GM21825 (cell line): ENCODE results near the gene SMU1.
"Not testable (repeated sequence)": the region's sequence is repeated elsewhere in the genome, so short reads cannot be mapped to it uniquely, and the experiment has no call there.

Experiments
- ATAC-seq: cut with Tn5 transposase; IDR thresholded peaks from one replicate; pipeline ENCODE4 v1.9.1; 2021; ENCODE audit warnings: mild to moderate bottlenecking, moderate library complexity; ENCODE audit not compliant: unreplicated experiment

The SMU1 gene

DNA sequence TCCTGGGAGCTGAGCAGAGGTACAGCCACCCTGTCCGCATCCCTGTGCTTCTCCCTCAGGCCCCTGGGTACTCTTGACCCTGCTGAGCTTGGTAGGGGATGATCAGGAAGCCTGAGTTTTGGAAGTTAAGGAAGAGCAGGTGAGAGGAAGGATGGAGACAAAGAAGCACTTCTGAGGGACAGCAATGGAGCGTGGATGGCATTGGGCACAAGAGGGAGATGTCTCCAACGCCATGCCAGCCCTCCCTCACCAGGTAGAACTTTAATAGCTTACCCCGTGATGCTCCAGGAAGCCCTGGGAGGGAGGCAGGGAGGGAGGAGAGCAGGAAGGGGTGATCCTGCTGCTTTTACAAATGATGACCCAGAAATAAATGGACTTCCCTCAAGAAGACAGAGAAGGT is 29.9 kb upstream of the SMU1 start:
- no peak for ATAC-seq

DNA sequence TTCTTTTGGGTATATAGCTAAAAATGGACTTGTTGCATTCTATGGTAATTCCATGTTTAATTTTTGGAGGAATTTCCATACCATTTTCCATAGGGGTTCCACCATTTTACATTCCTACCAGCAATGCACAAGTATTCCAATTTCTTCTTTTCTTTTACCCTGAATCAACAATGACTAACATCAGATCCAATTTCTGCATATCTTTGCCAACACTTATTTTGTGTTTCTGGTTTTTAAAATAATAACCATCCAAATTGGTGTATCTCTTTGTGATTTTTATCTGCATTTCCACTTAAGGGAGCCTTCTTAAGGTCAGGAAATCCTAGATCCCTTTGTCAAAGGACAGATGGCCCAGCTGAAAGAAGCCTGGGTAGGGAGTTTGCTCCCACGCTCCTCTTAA is 29.5 kb upstream of the SMU1 start:
- no peak for ATAC-seq

DNA sequence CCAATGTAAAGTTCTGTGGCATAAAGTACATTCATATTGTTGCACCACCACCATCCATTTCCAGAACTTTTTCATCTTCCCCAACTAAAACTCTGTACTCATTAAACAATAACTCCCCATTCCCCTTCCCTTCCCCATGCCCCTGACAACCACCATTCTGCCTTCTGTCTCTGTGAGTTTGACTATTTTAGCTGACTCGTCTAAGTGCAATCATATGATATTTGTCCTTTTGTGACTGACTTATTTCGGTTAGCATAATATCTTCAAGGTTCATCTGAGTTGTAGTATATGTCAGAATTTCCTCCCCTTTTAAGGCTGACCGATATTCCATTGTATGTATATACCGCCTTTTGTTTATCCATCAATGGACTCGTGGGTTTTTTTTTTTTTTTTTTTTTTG is 29.0 kb upstream of the SMU1 start:
- no peak for ATAC-seq

DNA sequence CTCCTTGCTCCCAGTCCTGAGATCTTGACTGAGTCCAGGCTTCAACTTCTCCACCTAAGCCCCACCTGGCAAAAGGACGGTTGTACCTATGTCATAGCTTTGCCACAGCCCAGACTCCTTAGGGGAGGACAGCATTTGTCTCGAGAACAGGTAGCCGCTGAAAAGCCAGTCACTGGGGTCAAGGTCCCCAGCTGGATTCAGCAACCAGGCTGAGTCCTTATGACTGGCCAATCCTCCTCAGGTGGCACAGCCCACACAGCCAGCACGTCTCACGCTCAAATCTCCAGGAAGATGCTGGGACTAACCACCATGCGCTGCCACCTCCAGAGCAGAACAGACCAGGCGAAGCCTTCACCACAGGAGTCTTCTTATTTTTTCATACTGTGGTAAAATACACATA is 27.9 kb upstream of the SMU1 start:
- no peak for ATAC-seq

DNA sequence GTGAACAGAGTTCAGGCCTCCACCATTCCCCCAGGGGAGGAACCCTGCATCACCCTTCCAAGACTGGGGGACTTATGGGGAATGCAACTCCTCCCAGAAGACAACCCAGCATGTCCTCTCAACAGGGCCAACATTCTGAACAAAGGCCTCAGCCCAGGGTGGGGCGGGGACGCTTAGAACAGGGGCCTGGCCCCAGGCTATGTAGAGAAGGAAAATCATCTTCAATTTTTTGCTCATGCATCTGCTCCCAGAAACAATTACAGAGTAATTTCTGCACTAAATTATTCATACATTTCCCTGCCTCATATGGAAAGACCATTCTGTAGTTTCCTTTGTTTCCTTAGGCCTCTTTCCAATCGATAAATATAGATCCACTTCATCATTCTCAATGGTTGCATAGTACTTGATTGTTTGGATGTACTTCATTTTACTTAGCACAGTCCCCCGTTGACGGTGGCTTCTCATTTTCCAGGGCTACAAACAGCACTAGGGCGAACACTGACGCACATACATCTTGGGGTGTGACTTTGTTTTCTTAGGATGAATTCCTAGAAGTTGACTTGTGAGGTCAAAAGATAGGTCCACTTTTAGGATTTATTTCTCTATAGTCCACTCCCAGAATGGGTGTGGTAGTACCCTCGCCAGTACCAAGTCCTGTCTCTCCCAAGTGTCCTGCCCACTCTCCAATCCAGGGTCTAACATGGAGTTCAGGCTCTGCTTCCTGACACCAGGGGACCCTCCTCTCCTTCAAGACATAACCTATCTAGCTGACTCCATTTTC is 27.2 kb upstream of the SMU1 start:
- no peak for ATAC-seq

DNA sequence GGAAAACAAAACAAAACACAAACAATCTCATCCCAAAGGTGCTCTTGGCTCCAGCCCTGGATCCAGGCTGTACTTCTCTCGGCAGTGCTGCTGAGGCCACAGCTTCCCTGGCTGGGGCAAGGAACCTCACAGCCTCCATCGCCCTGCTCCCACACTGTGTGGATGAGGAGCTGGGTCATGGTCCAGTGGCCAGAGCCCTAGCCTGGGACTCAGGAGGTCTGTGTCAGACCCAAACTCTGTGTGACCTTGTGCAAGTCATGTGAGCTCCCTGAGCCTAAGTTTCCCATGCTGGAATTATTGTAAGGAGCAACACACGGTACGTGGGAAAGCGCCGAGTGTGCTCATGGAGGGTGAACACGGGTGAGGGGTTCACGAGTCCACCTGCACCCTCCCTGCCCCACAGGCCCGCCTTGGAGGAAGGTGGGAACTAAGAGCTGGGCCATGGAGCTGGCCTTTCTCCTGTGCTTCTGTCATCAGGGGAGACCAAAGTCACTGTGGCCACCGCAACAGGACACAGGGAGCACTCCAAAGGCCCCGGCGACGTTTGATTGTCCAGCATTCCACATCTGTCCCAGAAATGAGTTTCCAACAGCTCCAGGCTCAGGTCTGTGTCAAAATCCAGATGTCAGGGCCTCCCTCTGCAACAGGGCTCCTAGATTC is 26.2 kb upstream of the SMU1 start:
- no peak for ATAC-seq

DNA sequence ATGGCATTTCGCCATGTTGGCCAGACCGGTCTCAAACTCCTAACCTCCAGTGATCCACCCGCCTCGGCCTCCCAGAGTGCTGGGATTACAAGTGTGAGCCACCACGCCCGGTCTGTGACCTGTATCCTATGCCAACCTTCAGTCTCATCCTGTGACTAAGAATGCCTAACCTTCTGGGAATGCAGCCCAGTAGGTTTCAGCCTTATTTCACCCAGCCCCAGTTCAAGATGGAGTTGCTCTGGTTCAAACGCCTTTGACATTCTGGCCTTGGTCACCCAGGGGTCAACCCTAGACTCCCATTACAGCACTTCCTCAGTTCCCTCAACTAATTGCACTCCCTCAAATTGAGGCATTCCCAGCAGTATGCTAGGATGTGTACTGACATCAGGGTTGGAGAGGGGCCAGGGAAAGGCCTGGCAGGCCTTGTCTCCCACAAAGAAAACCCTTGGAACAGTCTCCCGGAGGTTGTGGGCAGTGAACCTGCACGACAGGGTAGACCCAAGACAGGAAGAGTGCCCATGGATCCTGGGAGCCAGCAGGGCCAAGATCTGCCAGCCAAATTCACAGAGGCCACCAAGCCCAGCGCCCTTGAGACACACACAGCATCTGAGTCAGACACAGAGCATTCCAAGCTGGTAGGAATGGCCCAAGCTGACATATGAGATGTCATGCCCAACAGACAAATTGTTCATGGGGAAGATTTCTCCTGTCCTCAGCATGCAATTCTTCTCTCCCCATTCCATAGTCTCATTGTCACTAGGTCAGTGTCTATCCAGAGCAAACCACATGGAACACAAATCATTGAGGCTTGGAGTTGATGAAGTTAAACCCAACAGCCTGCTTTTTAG is 24.9 kb upstream of the SMU1 start:
- ATAC-seq = no peak

DNA sequence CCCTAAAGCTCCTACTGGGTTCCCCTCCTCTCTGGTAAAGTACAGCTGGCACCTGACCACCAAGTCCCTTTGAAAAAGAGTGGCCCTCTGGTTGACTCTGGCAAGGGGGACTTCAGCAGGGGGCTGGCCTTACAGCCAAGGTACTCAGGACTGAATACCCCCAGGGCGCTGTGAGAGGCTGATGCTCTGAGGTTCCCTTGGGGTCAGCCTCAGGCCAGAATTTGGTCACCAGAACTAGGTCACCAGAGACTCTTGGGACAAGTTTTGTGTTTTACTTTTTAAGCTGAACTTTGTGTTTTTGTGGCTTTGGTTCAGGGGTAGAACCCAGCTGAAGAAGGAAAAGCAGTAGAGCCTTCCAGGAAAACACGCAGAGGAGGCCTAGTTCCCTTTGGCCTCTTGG is 23.3 kb upstream of the SMU1 start:
- no peak for ATAC-seq

DNA sequence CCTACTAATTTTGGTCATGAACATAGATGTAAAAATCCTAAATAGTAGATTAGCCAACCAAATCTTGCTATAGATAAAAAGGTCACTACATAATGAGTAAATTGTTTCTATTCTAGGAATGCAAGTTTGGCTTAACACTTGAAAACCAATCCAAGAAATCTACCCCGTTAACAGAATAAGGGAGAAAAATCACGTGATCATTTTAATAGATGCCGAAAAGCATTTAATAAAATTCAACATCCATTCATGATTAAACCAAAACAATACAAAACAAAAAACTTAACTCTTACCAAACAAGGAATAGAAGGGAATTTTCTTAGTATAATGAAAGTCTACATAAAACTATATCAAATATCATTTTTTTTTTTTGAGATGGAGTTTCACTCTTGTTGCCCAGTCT is 20.7 kb upstream of the SMU1 start:
- no peak for ATAC-seq

DNA sequence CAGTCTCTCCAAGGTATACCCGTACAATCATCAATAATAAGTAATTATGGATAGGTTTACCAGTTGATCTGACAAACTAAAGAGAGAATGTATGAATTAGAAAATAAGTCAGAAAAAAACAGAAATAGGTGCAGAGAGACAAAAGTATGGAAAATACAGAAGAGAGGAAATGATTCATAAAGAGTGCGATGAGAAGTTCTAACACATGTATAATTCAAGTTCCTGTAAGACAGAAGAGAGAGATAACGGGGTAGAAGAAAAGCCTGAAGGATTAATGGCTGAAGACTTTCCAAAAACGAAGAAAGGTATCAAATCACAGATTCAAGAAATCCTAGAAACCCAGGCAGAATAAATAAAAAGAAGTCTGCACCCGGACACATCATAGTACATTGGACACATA is 16.2 kb upstream of the SMU1 start:
- no peak for ATAC-seq

DNA sequence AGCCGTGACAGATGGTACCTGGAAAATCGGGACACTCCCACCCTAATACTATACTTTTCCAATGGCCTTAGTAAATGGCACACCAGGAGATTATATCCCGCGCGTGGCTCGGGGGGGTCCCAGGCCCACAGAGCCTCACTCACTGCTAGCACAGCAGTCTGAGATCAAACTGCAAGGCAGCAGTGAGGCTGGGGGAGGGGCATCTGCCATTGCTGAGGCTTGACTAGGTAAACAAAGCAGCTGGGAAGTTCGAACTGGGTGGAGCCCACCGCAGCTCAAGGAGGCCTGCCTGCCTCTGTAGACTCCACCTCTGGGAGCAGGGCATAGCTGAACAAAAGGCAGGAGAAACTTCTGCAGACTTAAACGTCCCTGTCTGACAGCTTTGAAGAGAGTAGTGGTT is 9.2 kb upstream of the SMU1 start:
- ATAC-seq = not testable (repeated sequence)

DNA sequence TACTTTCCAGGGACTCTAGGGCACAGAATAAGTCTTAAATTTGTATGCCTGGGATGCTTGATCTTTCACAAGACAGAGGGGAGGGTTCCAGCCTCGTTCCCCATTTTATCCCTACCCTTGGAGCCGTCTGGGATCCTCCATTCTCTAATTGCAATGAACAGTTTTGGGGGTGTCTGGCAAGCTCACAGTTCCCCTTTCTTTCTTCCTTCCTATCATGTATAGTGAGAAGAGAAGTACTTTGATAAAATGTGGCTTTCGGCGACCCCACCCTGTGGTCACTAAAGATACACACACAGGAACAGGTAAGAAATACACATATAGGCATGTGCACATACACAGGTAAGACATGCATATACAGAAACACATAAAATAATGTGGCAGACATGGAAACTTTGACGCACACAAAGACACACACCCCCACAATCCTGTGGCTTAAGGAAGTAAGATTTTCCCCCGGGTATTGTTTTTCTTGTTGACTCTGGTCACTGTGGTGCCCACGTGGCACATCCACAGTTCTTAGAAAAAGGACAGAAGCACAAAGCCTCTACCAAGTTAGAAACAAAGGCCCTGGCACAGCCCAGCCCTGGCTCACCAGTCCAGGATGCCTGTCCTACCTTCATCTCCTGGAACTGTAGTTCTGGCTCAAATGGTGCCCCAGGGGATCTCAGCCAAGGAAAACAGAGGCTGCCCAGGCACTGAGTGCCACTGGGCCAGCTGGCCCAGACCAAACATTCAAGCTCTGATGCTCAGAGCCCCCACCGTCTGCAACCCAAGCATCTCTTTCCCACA is 6.3 kb upstream of the SMU1 start:
- ATAC-seq = no peak

DNA sequence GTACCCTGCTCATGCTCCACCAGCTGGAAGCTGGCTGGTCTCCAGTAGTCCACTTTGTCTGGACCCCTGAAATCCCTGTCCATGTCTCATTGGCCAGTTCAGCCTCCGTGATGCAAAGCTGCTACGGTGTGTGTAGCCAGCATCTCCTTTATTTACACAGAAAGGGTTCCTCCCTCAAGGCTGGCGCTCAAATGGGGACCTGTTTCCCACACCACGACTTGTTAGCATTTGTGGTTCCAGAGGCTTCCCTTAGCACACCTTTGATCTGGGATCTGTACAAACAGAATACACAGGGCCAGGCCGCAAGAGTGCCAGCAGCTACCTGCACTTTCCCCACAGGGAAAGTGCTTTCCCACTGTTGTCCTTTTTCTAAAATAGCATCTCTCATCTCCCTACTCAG is 5.7 kb upstream of the SMU1 start:
- no peak for ATAC-seq

DNA sequence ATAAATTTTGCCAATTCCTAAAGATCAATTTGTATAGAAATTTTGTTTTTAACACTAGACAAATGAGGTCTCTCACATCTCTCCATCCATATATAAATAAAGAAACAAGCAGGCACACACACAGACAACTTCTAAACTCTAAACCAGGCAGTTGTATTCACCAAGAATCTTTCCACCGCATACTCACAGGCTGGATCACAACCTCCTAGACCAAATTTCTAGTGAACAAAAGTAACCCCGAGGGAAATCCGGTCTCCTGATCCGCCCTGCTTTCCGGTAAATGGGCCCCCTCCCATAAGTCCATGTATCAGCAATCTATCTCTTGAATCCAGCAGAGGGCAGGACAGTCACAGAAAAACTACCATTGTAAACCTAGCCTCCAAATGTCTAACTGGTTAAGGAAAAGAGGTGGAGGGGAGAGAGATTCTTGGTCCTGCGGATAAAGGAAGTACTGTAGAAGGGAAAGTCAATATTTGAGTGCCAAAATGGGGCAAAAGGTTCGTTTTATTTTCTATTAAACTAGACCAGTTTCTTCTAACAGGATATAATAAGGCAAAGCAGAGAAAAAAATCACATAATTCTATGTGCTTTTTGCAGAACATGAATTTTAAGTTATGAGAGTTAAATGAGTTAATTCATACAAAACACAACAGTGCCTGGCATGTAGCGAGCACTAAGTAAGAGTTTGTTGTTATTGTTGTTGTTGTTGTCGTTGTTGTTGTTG is 4.8 kb upstream of the SMU1 start:
- ATAC-seq = peak; percentile 52

DNA sequence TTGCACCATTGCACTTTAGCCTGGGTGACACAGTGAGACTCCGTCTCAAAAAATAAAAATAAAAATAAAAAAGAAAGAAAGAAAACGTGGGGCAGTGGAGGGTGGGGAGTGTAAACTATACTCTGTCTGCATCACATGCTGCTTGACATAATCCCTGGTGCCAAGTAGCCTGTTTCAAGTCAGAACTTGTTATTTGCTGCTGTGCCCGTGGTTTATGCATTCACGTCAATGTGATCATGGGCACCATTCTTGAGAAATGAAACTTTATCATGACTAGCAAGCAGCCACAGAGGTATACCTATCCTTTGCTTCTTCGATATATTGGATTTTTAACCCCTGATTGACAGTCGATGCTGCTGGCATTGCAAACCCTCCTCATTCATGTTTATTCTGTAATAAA is 4.1 kb upstream of the SMU1 start:
- ATAC-seq = no peak

DNA sequence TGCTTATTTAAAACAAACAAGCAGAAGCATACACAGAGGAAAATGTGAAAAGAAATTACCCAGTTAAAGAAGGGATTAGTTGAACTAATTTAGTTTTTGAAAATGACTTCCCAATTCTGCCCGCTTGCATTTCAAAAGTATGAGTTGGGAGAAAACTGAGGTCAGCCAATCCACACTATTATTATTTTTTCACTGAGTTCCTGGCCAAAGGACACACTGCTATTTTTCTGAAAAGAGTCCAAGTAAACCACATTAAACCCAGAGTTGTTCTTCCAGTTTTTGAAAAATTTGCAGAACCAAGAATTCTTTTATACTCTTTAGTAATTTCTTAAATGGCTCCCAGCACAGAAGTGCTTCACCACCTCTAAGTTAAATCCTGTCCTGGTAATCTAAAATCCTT is 7.5 kb downstream of the SMU1 start:
- no peak for ATAC-seq

DNA sequence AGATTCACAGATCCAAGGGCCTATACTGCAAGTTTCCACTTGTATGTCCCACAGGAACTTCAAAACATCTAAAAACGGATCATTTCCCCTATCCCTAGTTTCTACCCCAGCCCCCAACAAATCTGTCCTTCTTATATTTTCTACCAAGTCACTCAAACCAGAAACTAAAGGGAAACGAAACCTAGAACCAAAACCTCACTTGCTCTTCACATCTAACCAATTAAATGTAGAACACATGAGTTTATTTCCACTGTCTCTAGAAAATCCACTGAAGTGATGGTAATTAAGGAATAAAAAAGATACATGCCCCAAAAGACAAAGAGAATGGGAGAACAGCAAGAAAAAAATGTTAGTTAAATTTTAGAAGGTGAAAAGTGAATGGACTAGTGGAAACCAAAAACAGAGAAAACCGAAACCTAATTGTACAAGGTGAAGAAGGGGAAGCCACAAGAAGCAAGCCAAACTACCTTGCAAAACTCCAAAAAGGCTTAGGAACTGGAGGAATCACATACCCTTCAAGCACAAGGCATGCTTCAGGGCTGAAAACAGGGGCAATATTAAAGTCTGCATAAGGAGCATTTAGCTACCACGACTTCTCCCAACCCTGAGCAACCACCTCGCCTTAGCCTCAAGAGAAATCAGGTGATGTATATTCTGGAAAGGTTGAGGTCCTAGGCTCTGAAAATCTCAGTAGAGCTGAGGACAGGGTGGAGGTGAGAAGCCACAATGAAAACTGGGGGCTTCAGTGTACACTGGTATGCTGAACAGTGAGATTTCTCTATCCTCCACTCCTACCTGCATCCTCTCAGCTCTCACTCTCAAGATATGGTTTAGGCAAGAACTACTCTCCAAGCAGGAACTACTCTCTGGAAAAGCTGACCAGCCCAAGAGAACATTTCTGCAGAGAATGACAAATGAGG is 11.1 kb downstream of the SMU1 start:
- ATAC-seq = peak; percentile 73

DNA sequence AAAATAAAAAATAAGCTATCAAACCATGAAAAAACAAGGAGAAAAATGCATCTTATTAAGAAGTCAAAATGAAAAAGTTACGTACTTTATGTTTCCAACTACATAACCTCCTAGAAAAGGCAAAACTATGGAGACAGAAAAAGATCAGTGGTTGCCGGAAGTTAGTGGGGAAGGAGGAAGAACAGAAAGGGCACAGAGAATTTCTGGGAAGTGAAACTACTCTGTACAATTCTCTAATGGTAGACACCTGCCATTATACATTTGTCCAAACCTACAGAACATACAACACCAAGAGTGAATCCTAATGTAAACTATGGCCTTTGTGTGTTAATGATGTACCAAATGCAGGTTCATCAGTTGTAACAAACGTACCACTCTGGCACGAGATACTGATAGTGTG is 25.3 kb downstream of the SMU1 start:
- no peak for ATAC-seq

DNA sequence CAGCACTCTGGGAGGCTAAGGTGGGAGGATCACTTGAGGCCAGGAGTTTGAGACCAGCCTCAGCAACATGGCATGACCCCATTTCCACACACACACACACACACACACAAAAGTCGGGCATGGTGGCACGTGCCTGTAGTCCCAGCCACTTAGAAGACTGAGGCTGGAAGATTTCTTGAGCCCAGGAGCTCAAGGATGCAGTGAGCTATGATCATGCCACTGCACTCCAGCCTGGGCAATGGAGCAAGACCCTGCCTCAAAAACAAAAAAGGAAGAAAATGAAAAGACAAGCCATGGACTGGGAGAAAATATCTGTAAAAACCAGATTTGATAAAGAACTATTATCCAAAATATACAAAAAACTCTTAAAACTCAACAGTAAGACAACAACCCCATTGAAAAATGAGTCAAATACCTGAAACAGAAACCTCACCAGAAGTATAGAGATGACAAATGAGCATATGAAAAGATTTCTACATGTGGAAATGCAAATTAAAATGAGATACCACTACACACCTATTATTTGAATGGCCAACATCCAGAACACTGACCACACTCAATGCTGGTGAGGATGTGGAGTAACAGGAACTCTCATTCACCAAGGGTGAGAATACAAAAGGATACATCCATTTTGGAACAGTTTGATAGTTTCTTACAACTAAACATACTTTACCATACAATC is 26.7 kb downstream of the SMU1 start:
- peak; percentile 69 for ATAC-seq
